Peyer's patch (tissue), 4 donors: Measurements from ENCODE around the gene C22orf42.
"Not testable (repeated sequence)": the region's sequence is repeated elsewhere in the genome, so short reads cannot be mapped to it uniquely, and the experiment has no call there.

Experiments
- CTCF ChIP-seq, 6 experiments: fragments of 450-650 bp in 4 of 6; fragments of 200-600 bp in 2 of 6; sonication (generic) in 1 of 6; IDR thresholded peaks; one replicate each; pipeline ENCODE4 v1.5.1; 2017 to 2019; ENCODE audit warnings: antibody characterized with exemption in 6 of 6, mild to moderate bottlenecking in 3 of 6, moderate library complexity in 1 of 6
- POLR2A ChIP-seq, 2 donors: fragments of 450-650 bp; IDR thresholded peaks; one replicate each; pipeline ENCODE4 v1.5.1; 2017; ENCODE audit warnings: antibody characterized with exemption in 2 of 2, mild to moderate bottlenecking in 2 of 2, moderate library complexity in 2 of 2

- not testable (repeated sequence) for TF ChIP-seq CTCF, POLR2A (IDR thresholded peaks at IDR 0.05)
Observed at GRCh38 chr22:32151641-32152040, 7.5 kb downstream of the C22orf42 start.
